HG02852 (cell line): ENCODE data around the gene ARRDC5.
"Not testable (repeated sequence)": the region's sequence is repeated elsewhere in the genome, so short reads cannot be mapped to it uniquely, and the experiment has no call there.

ENCODE experiments used
- ATAC-seq: cut with Tn5 transposase; IDR thresholded peaks from one replicate; pipeline ENCODE4 v1.9.1; 2021; ENCODE audit warnings: mild to moderate bottlenecking, moderate library complexity; ENCODE audit not compliant: unreplicated experiment

The ARRDC5 gene

GRCh38 chr19:4871711-4872110, 31.0 kb downstream of the ARRDC5 start:
- ATAC-seq: no peak

GRCh38 chr19:4870025-4870700, 32.5 kb downstream of the ARRDC5 start:
- ATAC-seq: no peak

- ATAC-seq: no peak
Observed at GRCh38 chr19:4868286-4868834, 34.3 kb downstream of the ARRDC5 start.

GRCh38 chr19:4867534-4868285, 35.0 kb downstream of the ARRDC5 start, which contains the start of gene PLIN3:
Gene PLIN3, minus strand, starts transcription at chr19:4867667. Its CDS starts 6,273 bp downstream, at chr19:4861394.
- peak; percentile 67 for ATAC-seq

- no peak for ATAC-seq
Observed at GRCh38 chr19:4866595-4867424, 35.9 kb downstream of the ARRDC5 start.

- ATAC-seq: no peak
Observed at GRCh38 chr19:4861147-4861546, 41.5 kb downstream of the ARRDC5 start.

DNA sequence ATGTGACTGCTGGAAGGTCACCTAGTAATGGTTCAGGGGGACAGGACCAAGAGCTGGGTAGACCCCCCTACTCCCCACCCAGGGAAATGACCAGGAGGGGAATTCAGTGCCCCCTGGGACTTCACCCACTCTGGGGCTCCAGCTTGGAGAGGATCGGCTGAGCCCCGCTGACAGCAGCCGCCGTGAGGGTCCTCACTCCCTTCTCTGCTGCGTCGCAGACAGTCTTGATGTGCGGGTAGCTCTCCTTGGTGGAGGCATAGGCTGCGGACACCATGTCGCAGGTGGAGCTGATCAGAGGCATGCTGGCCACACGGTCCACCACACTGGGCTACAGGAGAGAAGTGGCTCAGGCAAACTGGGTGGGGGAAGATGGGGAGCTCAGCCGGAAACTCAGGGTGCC, 43.0 kb downstream of the ARRDC5 start:
- ATAC-seq: no peak

DNA sequence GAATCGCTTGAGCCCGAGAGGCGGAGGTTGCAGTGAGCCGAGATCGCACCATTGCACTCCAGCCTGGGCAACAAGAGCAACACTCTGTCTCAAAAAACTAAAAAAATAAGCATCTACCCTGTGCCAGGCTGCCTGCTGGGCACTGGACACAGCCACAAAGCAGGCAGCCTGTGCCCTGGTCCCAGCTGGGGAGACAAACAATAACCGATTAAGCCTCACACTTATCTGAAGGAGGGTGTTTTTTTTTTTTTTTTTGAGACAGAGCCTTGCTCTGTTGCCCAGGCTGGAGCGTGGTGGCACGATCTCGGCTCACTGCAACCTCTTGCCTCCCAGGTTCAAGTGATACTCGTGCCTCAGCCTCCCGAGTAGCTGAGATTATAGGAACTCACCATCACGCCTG, 46.2 kb downstream of the ARRDC5 start:
- ATAC-seq: not testable (repeated sequence)

DNA sequence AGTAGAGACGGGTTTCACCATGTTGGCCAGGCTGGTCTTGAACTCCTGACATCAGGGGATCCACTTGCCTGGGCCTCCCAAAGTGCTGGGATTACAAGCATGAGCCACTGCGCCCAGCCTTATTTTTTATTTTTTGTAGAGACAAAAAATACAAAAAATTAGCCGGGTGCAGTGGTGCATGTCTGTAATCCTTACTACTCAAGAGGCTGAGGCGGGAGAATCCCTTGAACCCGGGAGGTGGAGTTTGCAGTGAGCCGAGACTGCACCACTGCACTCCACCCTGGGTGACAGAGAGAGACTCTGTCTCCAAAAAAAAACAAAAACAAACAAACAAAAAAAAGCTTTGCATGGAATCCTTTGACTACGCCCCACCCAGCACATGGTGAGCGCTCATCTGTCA, 49.2 kb downstream of the ARRDC5 start:
- ATAC-seq: not testable (repeated sequence)

DNA sequence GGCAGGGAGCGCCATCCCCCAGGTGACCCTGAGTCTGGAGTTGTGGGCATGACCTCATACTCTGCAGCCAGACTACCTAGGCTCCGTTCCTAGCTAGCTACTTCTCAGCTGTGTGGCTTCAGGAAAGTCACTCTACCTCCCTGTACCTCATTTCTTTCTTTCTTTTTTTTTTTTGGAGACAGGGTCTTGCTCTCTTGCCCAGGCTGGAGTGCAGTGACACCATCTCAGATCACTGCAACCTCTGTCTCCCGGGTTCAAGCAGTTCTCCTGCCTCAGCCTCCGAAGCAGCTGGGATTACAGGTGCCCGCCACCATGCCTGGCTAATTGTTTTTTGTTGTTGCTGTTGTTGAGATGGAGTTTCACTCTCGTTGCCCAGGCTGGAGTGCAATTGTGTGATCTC, 50.2 kb downstream of the ARRDC5 start:
- no peak for ATAC-seq

DNA sequence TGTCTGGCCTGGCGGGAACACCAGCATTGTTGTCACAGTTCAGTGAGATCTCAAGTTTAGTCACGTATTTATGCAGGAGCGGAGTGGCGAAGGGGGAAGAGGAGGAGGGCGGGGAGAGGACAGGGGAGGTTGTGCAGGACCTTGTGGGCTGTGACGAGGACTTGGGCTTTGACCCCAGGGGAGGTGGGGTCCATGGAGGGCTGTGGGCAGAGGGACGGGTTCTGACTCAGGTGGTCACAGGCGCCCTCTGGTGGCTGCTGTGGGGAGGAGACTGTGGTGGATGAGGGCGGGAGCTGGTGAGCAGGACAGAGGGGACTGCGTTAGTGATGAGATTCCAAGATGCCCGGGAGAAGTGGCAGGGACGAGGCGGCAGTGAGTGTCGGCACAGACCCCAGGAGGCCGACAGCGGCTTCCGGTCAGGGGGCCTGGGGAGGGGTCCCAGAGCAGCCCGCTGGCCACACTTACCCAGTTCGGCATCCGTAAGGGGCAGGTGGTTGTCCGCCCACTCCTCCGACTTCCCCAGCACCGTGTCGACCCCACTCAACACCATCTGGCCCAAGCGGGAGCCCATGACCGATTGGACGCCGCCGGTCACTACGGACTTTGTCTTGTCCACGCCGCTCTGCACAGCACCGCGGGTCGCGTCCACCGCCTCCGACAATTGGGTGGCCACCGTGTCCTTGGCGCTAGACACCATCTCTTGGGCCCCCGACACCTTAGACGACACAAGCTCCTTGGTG, 51.0 kb downstream of the ARRDC5 start:
- ATAC-seq: no peak

DNA sequence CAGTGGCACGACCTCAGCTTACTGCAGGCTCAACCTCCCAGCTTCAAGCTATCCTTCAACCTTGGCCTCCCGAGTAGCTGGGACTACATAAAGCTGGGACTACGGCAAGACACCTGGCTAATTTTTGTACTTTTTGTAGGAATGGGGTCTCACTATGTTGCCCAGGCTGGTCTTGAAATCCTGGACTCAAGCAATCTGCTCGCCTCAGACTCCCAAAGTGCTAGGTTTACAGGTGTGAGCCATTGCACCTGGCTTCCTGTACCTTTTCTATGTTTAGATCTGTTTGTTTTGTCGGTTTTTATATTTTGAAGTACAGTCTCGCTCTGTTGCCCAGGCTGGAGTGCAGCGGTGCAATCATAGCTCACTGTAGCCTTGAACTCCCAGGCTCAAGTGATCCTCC, 53.7 kb downstream of the ARRDC5 start:
- ATAC-seq: no peak

GRCh38 chr19:4847190-4847973, 55.3 kb downstream of the ARRDC5 start:
- ATAC-seq: no peak

DNA sequence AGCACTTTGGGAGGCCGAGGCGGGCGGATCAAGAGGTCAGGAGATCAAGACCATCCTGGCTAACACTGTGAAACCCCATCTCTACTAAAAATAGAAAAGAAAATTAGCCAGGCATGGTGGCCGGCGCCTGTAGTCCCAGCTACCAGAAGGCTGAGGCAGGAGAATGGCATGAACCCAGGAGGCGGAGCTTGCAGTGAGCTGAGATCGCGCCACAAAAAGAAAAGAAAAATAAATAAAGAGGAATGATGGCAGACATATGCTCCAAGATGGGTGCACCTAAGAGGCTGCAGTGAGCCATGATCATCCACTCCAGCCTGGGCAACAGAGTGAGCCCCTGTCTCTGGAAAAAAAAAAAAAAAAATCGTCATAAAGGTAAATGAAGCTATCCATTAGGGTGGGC, 56.7 kb downstream of the ARRDC5 start:
- not testable (repeated sequence) for ATAC-seq

DNA sequence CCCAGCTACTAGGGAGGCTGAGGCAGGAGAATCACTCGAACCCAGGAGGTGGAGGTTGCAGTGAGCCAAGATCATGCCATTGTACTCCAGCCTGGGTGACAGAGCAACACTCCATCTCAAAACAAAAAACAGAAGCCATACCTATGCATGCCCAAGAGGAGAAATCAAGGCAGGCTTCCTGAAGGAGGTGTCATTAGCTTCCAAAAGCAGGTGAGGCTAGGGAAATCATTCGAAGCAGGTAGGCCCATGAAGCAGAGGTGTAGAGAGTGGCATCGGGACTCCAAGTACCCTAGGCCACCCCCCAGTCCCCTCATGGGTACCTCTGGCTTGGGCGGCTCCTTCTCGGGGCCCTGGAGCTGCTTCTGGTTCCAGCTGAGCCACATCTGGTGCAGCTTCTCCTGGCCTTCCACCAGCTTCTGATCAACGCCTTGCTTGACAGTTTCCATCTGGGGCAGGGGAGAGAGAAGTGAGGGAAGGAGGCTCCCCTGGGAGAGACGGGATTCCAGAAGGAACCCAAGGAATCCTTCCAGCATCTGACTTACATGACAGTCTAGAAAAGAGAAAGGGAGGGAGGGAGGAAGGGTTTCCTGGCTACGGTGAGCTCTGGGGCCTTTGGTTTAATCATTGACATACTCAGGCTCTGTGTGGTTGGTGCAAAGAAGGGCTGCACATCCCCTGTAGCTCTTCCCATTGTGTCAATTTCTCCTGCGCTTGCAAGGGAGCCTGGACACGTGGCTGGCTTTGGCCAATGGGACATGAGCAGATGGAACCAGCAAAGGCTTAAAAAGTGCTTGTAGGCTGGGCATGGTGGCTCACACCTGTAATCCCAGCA, 58.1 kb downstream of the ARRDC5 start:
- ATAC-seq: no peak

- ATAC-seq: no peak
Observed at GRCh38 chr19:4843647-4843965, 59.1 kb downstream of the ARRDC5 start.
